ENCODE results near the gene MAP3K5.
"Not testable (repeated sequence)": the region's sequence is repeated elsewhere in the genome, so short reads cannot be mapped to it uniquely, and the experiment has no call there.

MAP3K5 gene

DNA sequence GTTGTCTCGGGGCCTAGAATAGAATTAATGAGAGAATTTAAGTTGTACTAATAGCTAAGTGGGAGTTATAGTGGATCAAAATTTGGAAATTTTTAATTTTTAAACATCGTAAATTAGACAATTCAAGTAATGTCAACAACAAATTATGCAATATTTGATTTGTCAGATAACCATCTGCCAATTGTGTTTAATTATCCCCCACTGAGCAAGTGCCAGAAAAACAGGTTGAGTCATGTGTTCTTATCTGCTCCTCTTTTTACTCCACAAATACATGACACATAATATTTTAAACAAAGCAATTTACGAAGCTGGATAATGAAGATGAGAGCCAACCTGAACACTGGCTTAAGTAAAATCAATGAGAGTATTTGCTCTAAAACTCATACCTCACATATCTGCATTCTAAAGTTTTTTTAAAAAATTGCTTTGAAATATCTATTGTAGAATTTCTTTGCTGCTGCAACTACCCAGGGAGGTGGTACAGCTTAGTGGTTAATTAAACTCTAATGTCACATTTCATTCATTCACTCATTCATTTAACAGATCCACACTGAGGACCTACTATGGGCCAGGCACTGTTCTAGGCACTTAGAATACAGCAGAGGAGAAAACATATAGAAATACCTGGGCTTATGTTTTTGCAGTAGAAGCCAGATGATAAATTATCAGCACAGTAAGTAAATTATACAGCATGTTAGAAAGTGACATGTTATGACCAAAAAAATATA is 184.9 kb downstream of the MAP3K5 start:
- no peak for DNase-seq

DNA sequence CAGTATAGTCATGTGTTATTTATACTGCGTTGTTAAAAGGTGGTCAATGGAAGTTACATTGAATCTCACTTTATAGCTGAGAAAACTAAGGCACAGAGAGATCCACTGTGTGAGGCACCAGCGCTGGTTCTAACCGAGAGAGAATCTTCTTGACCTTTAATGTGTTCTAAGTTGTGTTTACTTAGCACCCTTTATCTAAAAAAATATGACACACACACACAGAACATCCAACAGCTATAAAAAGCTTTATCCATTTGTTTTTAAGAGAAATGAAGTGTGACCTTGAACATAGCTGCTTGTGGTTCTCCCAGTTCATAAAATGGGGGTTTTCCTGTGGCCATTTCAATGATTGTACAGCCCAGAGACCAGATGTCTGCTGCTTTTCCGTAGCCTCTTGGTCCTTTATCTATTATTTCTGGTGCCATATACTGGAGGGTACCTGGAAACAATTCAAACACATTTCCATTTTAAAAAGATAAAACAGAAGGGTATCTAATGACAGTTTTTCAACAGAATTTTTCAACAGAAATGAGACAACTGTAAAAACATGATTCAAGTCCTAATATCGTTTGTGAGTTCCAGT is 187.3 kb downstream of the MAP3K5 start:
- DNase-seq: no peak

DNA sequence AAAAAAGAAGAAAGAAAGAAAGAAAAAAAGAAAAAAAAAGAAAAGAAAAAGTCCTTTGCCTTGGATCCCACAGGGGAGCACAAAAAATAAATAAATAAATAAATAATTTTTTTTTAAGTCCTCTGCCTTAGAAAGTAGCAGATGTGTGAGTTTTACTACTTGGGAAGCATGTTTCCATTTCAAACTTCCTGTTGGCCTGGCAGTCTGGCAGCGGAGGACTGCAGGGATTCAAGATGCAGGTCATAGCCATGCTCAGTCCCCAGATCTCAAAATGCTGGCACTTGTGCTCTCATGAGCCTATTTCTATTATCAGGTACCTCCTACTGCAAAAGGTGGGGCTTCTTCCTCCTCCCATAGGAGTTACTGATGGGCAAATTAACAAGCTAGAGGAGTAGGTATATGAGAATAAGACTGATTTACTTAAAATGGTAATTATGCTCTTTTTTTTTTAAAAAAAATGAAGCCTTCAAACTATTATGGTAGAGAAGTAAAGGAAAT is 187.9 kb downstream of the MAP3K5 start:
- DNase-seq: no peak

DNA sequence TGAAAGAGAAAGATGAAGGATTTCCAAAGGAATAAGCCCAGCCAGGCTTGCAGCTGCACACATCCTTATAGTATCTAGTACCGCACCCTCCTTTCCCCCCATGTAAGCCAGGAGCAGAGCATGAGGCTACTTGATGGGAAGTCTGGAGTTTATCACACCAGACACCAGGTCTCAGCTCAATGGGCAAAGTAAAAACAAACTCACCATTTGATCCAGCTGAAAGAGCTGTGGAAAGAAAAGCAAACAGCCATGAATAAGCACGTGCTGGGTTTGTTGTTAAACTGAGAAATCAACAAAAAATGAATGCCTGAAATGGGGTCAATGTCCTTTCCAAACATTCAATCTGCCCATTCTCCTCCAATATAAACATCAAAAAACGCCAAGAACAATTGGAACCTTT is 191.5 kb downstream of the MAP3K5 start:
- no peak for DNase-seq

DNA sequence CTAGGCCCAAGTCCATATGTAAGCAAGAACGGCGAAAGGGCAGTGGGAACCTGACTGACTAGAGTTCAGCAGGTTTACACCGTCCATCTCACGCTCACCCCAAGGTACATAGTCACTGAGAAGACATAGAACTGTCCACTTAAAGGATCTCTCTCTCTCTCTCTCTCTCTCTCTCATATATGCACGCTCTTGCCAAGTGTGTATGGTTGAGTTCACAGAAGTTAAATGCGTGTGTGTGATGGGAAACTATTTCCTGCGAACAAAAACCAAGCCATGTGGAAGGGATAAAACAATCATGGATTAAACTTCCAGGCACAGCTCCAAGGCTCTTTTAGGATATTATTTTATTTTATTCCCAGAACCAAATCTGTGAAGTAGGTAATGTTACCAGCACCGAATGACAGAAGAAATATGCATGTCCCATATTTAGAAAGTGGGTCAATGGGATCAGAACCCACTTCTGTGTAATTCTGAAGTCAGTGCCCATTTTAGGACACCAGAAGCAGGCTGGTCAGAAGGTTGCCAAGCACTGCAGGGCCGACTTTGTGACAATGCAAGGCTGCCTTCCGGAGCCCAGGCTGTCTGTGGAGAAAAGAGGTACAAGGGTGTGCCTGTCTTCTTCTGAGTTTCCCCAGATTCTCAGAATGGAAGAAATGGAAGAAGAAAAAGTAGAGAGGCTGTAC is 192.8 kb downstream of the MAP3K5 start:
- DNase-seq: no peak

DNA sequence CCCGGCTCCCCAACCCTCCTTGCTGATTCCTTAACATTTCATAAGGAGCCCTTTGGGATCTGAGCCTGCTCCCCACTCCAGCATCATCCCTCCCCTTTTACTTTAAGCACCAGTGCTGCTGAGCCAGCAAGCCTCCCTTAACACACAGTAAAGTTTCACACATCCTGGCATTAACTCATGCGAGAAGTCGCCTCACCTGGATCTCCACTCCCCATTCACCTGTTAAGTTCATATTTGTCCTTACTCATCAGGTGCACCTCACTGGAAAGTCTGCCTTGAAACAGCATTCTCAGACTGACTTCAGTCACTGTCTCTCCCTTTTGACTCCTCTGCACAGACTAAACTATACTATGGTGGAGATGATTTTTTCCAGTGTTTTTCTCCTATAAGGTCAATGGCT is 194.2 kb downstream of the MAP3K5 start:
- DNase-seq: no peak

DNA sequence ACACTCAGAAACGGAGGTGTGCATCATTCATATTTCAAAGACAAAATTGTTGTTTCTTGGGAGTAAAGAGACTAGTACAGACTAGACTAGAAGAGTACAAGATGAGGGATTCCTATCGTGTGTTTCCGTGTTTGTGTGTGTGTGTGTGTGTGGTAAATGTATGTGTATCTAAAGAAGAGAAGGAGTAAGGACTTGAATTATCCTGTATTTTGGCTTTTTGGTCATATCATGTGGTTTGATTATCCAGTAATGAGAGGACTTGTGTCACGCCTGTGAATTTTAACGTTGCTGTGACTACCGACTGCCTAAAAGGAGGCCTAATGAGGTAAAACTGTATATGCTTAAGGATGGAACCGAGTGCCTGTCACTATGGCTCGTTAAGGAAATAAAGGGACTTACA is 197.6 kb downstream of the MAP3K5 start:
- no peak for DNase-seq

DNA sequence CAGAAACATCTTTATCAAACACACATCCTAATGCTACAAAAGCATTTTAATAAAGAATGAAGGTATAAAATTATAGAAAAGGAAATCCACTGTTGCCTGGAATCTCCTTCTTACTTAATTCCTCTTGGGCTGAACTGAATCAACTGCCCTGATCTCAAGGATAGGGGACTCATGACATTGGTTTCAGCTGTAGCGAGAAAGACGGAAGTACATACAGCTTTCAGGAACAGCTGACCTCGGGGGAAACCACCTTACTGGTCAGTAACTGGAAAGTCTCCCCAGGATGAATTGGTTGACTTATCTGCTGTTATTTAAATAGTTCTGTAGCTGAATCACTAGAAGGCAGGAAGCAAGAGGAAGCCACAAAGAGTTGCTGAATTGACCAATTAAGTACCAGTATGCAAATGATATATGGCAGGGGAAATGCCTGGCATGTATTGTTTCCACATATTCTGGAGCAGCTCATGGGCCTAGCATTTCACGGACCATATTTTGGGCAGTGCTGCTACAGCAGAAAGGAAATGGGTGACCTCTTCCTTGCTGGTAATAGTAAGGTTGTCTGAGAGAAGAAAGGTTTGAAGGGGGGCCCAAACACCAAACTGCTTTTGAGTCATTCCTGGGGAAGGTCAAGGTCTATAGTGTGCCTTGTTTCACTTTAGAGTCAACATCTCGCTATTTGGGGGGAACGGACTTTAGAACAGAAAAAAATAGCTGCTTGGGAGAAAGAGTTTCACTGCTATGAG is 198.4 kb downstream of the MAP3K5 start:
- peak; percentile 37 to 56 for DNase-seq

DNA sequence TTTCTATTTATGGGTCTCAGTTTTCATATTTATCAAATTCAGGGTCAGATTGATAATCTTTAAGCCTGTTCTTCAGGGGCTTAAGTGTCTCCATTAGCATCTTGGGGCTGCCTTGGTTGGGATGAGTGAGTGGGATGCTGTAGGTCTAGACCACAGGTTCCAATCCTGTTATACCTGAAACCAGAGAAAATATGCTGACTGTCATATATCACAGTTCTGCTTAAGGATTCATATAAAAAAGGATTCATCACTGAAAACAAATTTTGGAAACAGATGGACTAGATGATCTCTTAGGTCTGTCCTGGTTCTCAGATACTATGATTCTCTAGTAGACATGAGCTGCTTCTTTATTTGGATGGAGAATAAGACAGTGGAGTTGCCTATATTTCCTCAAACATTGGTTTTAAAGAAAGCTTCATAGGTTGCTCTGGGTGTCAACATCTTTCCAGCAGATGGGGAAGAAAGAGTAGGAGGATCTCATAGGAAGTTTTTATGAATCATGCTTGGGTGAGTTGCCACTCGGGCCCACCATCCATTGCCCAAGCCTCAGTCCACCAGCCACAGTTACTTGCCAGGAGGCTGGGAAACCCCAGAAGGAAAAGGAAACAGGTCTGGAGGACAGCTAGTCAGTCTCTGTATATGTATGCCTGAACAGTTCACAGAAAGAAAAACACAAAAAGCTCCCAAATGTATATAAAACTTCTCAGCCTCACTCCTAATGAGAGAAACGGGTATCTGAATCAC is 199.2 kb downstream of the MAP3K5 start:
- no peak for DNase-seq

DNA sequence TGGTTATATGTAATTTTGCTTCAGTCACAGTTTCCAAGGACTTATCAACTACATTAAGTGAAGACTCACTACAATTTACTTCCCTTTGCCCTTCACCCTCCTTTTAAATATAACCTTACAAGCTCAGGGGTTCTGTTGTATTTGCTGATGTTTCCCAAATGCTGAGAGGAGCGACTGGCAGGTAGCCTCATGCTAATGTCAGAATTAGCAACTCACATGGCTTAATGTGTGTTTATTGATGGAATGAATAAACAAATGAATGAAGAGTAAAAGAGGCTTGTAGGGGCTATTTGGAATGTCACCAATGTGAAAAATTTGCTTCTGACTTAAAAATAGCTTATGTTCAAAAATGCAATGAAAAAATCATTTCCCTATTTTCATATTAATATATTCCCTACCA is 200.7 kb downstream of the MAP3K5 start:
- DNase-seq: no peak

DNA sequence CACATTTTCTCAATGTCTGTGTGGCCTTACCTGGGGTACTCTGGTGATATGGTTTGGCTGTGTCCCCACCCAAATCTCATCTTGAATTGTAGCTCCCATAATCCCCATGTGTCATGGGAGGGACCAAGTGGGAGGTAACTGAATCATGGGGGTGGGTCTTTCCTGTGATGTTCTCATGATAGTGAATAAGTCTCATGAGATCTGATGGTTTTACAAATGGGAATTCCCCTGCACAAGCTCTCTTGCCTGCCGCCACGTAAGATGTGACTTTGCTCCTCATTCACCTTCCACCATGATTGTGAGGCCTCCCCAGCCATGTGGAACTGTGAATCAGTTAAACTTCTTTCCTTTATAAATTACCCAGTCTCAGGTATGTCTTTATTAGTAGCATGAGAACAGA is 201.4 kb downstream of the MAP3K5 start:
- not testable (repeated sequence) for DNase-seq

DNA sequence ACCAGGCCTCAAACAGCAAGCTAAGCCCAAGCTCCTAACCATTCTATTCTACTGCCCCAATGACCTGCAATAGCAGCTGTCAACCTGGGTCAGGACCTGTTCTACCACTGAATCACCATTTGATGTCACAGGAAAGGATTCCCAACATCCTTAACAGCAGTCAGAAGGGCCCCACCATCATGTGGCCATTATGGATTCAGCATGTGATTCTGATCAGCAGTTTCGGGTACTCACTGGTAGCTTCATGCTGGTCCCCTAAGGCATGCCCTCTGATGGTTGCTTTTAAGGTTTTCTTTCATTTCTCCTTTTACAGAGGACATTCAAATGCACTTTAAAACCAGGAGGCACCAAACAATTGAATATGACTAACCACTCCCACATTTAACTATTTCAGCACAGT is 204.8 kb downstream of the MAP3K5 start:
- DNase-seq: no peak

DNA sequence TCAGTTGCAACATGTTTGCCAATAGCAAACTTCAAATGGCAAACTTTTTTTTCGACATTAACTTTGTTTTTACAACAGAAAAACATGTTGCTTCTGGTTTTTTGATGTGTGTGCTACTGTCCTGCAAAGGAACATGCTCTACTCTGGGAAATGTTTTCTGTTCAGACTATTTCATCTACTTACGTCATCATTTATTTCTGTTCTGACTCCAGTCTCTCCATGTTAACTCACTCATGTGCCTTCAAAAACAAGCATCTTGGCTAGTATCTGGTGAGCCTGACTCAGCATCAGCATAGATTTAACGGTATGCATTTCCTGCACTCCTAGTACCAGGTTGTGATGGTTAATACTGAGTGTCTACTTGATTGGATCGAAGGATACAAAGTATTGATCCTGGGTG is 206.0 kb downstream of the MAP3K5 start:
- no peak for DNase-seq

DNA sequence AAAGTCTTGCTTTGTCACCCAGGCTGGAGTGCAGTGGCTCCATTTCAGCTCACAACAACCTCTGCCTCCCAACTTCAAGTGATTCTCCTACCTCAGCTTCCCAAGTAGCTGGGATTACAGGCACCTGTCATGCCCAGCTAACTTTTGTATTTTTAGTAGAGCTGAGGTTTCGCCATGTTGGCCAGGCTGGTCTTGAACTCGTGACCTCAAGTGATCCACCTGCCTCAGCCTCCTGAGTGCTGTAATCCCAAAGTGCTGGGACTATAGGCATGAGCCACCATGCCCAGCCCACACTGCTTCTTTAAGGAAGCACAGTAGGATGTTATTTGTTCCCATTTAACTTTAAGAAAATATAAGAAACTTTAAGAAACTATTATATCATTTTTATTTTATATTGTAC is 206.8 kb downstream of the MAP3K5 start:
- DNase-seq: not testable (repeated sequence)

DNA sequence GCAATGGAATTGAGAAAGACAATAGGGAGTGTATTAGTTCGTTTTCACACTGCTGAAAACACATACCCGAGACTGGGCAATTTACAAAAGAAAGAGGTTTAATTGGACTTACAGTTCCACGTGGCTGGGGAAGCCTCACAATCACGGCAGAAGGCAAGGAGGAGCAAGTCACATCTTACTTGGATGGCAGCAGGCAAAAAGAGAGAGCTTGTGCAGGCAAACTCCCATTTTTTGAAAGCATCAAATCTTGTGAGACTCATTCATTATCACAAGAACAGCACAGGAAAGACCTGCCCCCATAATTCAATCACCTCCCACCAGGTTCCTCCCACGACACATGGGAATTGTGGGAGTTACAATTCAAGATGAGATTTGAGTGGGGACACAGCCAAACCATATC is 208.0 kb downstream of the MAP3K5 start:
- not testable (repeated sequence) for DNase-seq

DNA sequence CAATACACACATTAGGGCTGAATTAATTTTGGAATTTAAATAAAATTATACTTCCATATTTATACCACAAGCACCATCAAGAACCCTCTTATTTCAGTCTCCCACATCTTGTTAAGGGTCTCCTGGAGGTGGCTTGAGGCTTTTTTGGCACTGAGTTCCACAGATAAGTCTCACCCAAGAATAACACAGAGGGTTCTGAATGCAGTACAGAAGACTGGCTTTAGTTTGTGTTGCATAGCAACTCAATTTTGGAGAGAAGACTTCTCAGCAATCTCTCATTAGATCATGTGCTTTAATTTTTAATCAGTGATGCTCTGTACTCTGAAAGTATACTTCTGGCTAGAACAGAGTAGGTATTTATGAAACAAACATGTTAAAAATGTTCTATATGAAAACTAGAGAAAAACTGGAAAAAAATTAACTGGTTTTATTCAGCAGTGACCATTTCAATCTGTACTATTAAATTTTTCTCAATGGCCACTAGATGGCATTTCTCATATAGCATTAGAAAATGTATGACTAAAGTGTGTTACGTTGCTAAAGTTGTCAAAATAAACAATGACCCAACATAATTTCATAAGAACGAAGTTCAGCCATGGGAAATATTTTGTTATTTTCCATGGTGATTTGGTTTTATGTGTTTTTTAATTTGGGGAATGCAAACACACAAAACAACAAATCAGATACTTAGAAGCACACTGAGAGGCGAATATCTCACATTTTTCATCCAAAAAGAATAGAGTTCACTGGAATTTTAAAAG is 209.4 kb downstream of the MAP3K5 start:
- no peak for DNase-seq

DNA sequence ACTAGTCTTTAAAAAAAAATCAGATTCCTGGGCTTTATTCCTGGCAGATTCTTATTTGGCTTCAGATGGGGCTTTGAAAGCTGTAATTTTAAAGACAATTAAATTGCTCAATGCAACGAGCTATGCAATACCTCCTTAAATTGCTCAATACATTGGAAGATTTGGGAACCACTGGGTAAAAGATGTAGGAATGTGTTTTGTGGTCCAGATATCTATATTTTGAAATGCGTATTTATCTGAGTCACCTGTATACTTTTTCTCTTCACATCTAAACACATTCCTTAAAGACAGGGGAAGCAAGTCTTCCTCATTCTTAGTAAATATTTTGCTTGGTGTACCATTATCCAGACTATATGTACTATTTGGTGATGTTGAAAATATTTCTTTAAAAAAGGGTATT is 212.5 kb downstream of the MAP3K5 start:
- no peak for DNase-seq

DNA sequence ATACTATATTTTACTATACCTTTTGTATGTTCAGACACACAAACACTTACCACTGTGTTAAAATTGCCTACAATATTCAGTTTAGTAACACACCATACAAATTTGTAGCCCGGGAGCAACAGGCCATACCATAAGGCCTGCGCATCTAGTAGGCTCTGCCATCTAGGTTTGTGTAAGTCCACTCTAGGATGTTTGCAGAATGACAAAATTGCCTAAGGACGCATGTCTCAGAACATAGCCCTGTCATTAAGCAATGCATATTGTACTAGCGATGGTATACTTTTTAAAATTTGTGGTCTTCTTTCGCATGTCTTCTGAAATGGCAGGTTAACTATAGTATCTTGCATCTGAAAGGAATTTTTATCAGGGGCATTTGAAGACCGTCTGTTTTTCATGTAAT is 215.5 kb downstream of the MAP3K5 start:
- DNase-seq: no peak

DNA sequence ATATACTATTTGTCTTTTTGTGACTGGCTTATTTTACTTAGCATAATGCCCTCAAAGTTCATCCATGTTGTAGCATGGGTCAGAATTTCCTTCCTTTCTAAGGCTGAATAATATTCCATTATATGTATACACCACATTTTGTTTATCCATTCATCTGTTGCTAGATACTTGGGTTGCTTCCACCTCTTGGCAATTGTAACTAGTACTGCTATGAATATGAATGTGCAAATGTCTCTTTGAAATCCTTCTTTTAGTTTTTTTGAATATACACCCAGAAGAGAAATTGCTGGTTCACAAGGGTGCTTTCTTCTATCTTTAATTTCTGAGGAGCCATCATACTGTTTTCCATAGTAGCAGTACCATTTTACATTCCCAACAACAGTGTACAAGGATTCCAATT is 220.8 kb downstream of the MAP3K5 start:
- DNase-seq: no peak

DNA sequence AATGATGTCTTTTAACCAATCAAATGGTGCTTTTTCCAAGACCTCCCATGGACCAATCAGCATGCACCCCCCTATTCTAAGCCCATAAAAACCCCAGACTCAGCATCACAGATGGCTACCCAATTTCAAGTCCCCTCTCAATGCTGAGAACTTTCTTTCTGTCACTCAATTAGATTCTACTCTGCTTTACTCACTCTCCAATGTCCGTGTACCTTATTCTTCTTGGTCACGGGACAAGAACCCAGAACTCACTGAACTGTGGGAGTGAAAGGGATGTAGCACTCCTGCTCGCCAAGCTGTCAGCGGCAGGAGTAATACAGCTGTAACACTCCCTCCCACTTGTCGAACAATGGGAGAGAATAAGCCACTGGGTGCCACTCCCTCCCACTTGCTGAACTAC is 221.2 kb downstream of the MAP3K5 start:
- no peak for DNase-seq

DNA sequence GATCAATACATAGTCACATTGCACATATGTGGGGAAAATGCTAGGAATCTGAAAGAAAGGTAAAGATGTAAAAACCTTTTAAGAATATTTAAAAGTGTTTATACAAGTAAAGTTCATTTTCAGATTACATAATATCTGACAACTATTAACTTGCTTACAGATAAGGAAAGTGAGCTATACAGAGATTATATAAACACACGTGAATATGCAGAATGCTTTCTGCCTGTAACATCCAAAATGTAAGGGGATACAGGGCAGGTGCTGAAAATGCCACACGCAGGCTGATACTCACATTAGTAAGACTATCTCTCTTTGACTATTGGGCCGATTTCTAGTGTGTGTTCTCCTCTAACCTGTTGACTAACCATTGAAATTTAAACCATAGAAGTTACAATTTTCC is 224.1 kb downstream of the MAP3K5 start:
- no peak for DNase-seq

DNA sequence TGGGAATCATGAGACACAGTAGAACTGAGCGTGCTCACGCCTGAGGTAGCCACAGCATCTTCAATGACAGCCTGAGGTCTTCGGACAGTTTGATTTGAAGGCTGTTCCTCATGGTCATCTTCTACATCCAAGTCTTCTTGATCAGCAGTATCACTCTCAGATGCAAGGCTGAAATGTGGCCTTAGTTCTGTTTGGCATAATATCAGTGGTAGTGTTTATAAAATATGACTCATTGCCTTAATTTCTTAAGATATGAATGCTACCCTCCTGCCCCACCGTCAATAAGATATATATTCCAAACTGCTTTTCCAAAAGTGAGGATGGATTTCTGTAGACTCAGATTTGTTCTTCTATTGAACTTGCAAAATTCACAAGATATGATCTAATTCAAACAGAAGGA is 224.6 kb downstream of the MAP3K5 start:
- no peak for DNase-seq

Measured in activated CD4-positive, alpha-beta T cell treated with anti-CD3 and anti-CD28 coated beads, Interleukin-2, amount 50 U/mL, for 48 hours (primary cell).